Measurements from ENCODE around the gene FRK.

FRK gene

DNA sequence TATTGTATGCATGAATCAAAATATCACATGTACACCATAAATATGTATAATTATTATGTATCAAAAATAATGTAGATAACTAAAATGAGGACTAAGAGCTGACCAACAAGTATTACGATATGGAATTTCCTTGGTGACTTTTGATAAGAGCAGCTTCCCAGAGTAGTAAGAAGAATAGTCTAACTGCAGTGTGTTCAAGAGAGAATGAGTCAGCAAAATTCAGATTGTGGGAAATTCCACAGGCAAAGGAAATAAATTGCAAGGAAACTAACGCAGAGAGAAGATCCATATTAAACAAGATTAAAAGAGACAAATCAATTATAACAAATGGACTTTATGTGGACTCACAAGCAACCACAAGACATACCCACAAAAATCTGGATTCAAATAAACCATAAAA, 26.4 kb downstream of the FRK start:
- DNase-seq (ENCODE audit: low read depth) = no peak

- DNase-seq (ENCODE audit: low read depth) = no peak
These were observed 26.9 kb downstream of the FRK start for GRCh38 chr6:116033687-116034303.

DNA sequence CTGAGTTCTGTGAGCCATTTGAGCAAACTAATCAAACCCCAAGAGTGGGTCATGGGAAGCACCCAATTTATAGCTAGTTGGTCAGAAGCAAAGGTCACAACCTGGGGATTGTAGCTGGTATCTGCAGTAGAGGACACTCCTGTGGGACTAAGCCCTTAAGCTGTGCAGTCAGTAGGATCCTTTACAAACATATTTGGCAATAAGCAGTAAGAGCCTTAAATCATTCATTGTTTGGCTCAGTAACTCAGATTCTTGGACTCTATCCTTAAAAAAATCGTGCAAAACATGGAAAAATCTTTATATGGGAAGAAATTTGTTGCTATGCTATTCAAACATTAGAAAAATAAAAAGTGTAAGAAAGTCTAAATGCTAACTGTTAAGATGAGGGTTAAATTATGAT, 29.9 kb downstream of the FRK start:
- no peak for DNase-seq (ENCODE audit: low read depth)

DNA sequence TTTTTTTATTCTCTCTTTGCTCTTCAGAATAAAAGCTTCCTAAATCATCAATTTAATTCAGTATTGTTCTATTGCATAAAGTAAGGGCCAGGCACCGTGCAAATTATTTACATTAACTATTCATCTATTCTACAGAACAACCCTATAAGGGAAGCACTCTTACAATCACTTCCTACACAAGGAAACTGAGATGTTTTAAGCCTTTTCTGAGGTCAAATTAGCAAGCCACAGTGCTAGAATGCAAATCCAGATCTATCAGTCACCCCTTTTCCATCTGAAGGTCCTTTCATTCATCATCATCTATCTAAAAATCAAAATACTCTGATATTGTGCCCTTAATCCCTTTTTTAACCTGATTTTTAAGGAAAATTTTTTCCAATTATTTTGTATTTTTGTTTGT, 31.2 kb downstream of the FRK start:
- no peak for DNase-seq (ENCODE audit: low read depth)

- DNase-seq (ENCODE audit: low read depth) = no peak
These were observed 32.5 kb downstream of the FRK start for GRCh38 chr6:116028233-116028632.

DNA sequence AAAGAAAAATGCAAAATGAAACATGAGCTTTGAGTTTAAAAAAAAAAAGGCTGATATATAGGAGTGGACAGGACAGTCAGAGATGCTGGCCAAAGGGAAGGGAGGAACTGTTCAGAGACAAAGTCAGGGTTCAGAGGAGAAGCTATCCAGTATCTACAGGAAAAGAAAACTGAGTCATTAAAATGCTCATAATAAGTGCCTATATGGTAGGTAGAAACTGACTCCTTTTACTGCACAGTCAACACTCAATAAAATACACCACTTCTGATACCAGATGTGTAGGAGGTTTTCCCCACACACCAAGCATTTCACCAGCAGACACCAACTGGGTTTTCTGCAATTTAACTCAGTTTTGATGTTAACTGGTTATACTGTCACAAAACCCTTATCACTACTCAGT, 32.9 kb downstream of the FRK start:
- no peak for DNase-seq (ENCODE audit: low read depth)

- DNase-seq (ENCODE audit: low read depth) = no peak
These were observed 35.3 kb downstream of the FRK start for GRCh38 chr6:116025405-116025804.

GRCh38 chr6:116022841-116023445, 37.7 kb downstream of the FRK start:
- DNase-seq (ENCODE audit: low read depth) = no peak

- no peak for DNase-seq (ENCODE audit: low read depth)
These were observed 40.0 kb downstream of the FRK start for GRCh38 chr6:116020738-116021137.

GRCh38 chr6:116019428-116019827, 41.3 kb downstream of the FRK start:
- no peak for DNase-seq (ENCODE audit: low read depth)

DNA sequence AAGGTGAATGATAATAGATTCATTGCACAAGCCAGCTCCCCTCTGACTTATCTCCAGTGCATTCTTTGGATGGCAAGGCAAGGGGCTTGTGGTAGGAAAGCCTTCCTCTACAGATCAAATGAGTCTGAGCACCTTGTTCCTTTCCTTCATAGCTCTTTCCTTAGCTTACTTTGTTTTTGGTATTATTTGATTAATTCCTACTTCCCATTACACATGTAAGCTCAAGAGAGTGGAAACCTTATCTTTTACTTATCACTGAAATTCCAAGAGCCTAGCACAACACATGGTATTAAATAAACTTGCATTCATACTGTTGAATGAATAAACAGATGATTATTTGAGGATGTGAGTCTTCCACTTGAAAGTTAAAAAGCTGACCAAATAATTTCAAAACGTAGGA, 41.7 kb downstream of the FRK start:
- no peak for DNase-seq (ENCODE audit: low read depth)

GRCh38 chr6:116017546-116018295, 43.0 kb downstream of the FRK start:
- DNase-seq (ENCODE audit: low read depth) = no peak

- no peak for DNase-seq (ENCODE audit: low read depth)
These were observed 43.7 kb downstream of the FRK start for GRCh38 chr6:116016846-116017545.

GRCh38 chr6:116015983-116016382, 44.7 kb downstream of the FRK start:
- no peak for DNase-seq (ENCODE audit: low read depth)

DNA sequence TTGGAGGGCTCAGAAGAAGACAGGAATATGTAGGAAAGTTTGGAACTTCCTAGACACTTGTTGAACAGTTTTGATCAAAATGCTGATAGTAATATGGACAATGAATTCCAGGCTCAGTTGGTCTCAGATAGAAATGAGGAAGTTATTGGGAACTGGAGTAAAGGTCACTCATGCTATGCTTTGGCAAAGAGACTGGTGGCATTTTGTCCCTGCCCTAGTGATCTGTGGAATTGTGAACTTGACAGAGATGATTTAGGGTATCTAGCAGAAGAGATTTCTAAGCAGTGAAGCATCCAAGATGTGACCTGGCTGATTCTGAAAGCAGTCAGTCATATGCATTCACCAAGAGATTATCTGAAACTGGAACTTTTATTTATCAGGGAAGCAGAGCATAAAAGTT, 45.1 kb downstream of the FRK start:
- DNase-seq (ENCODE audit: low read depth) = no peak

GRCh38 chr6:116012951-116013350, 47.7 kb downstream of the FRK start:
- no peak for DNase-seq (ENCODE audit: low read depth)

DNA sequence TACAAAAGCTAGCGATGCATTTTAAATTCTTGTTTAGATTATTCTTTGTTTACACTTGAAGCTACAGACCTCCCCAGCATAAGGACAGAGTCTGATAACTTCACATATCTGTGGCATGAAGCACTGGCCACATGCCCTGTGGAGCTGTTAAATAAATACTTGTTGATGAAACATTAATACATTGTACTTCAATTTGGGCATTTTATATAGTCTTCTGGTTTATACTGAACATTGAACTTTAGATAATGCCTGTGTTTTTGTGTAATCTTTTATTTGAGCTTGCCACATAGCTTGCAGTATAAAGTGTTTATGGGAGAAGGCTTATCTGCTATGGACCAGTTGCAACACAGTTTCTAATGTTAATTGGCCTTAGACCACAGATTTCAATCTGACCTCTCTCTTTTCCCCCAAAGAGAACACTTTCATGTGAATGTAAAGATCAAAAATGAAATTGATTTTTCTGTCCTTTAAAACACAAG, 48.2 kb downstream of the FRK start:
- DNase-seq (ENCODE audit: low read depth) = no peak

DNA sequence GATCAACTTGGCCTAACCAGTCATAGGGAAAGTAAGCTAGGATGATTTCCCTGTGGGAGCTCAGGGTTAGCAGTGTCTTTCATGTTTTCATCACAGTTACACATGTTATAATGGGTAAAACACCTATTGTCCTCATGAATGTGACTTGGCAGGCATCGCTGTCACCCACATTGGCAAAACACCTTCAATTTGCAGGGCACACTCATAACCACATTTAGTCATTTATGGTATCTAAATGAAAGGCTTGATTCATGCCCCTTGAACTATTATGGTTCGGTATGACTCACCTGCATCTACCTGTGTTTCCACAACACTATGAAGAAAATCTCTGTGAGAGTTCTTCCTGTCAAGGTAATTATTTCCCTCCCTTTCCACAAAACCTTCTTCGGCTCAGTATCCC, 49.2 kb downstream of the FRK start:
- DNase-seq (ENCODE audit: low read depth) = no peak

DNA sequence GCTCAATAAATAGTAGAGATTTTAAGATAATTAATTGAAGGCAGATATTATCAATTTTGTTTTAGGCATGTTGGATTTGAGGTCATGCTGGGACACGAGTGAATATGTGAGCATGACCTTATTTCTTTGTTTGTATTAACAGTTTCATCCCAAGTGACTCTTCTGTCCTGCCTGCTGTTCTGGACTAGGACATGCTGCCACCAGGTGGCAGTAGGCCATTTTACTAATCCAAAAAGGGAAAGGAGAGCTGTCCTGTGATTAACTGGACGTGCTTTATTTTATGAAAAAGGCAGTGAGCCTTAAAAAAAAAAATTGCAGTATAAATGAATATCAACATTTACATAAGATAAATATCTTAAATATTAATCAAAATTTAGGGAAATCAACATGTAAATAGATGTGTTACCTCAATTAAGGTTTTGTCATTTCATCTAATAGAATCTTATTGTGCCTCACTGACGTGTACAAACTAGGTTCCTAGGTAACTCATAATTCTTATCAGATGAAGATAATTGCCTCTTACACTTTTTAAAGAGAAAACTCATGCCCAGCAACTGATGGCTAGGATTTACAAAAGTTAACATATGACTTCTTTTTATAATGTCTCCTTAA, 49.8 kb downstream of the FRK start:
- DNase-seq (ENCODE audit: low read depth) = no peak

GRCh38 chr6:116010386-116010785, 50.3 kb downstream of the FRK start:
- no peak for DNase-seq (ENCODE audit: low read depth)

- DNase-seq (ENCODE audit: low read depth) = no peak
These were observed 52.0 kb downstream of the FRK start for GRCh38 chr6:116008470-116009243.

Measured in stimulated activated CD8-positive, alpha-beta memory T cell treated with anti-CD3 and anti-CD28 coated beads, Interleukin-15, amount 100 ng/mL, for 24 hours (primary cell).